ENCODE measurements around the gene RASL11B.
"Not testable (repeated sequence)": the region's sequence is repeated elsewhere in the genome, so short reads cannot be mapped to it uniquely, and the experiment has no call there.

RASL11B gene

GRCh38 chr4:52861879-52862616, at the start of gene RASL11B:
RASL11B (plus strand) TSS chr4:52862317; CDS start chr4:52862508, 191 bp downstream.
- peak; percentile 79 for DNase-seq (ENCODE audit: low spot score)

GRCh38 chr4:52813546-52813945, 48.6 kb upstream of the RASL11B start:
- no peak for DNase-seq (ENCODE audit: low spot score)

GRCh38 chr4:52822583-52822971, 39.5 kb upstream of the RASL11B start:
- DNase-seq (ENCODE audit: low spot score) = no peak

GRCh38 chr4:52822972-52823701, 39.0 kb upstream of the RASL11B start:
- peak; percentile 35 for DNase-seq (ENCODE audit: low spot score)

GRCh38 chr4:52823702-52824092, 38.4 kb upstream of the RASL11B start:
- no peak for DNase-seq (ENCODE audit: low spot score)

- no peak for DNase-seq (ENCODE audit: low spot score)
Observed at GRCh38 chr4:52824270-52824602, 37.9 kb upstream of the RASL11B start.

- DNase-seq (ENCODE audit: low spot score) = no peak
Observed at GRCh38 chr4:52824603-52825459, 37.3 kb upstream of the RASL11B start.

- DNase-seq (ENCODE audit: low spot score) = no peak
Observed at GRCh38 chr4:52825460-52826090, 36.5 kb upstream of the RASL11B start.

GRCh38 chr4:52833941-52834525, 28.1 kb upstream of the RASL11B start:
- no peak for DNase-seq (ENCODE audit: low spot score)

- DNase-seq (ENCODE audit: low spot score) = not testable (repeated sequence)
Observed at GRCh38 chr4:52834641-52835456, 27.3 kb upstream of the RASL11B start.

GRCh38 chr4:52836120-52836519, 26.0 kb upstream of the RASL11B start:
- no peak for DNase-seq (ENCODE audit: low spot score)

- no peak for DNase-seq (ENCODE audit: low spot score)
Observed at GRCh38 chr4:52836678-52837077, 25.4 kb upstream of the RASL11B start.

GRCh38 chr4:52837716-52838558, 24.2 kb upstream of the RASL11B start:
- no peak for DNase-seq (ENCODE audit: low spot score)

GRCh38 chr4:52838729-52839586, 23.2 kb upstream of the RASL11B start:
- DNase-seq (ENCODE audit: low spot score) = no peak

GRCh38 chr4:52840531-52841370, 21.4 kb upstream of the RASL11B start:
- DNase-seq (ENCODE audit: low spot score) = no peak

- no peak for DNase-seq (ENCODE audit: low spot score)
Observed at GRCh38 chr4:52841682-52842456, 20.2 kb upstream of the RASL11B start.

- DNase-seq (ENCODE audit: low spot score) = no peak
Observed at GRCh38 chr4:52842792-52843191, 19.3 kb upstream of the RASL11B start.
